A549 (cell line): ENCODE measurements around the gene NPSR1. TPM values are rescaled to one million over a fixed set of nuclear protein-coding genes. Genes with fewer than 3 reads are reported as not detected.
A peak's percentile ranks its signal among the peaks of the same experiment; 100 is the strongest.
"Not testable (repeated sequence)": the region's sequence is repeated elsewhere in the genome, so short reads cannot be mapped to it uniquely, and the experiment has no call there.

Experiments
- ATAC-seq, 2 experiments: fragments of 200-7000 bp in 1 of 2; fragments of >200 bp in 1 of 2; cut with Nextera tagmentation in 1 of 2; cut with Tn5 transposase in 1 of 2; 3 replicates each; pipeline versions ENCODE4 v1.8.0 to v1.9.1; 2018 to 2020; ENCODE audit warnings: mild to moderate bottlenecking in 1 of 2, moderate library complexity in 1 of 2
- CTCF ChIA-PET: fragments of 300-600 bp; sonication (Branson Sonifier 250); formaldehyde crosslinking; extraction: SDS; loops from one replicate; lab custom pipeline; 2021; ENCODE audit warnings: antibody characterized with exemption, inconsistent platforms; lab: Yijun Ruan, JAX
- POLR2A ChIA-PET: fragments of 350-600 bp; formaldehyde crosslinking; extraction: SDS; loops from one replicate; lab custom pipeline; 2021; ENCODE audit warnings: antibody characterized with exemption, inconsistent platforms; lab: Yijun Ruan, JAX
- DNase-seq, 2 experiments: peaks; one replicate each; pipeline versions ENCODE4 v3.0.0 to v3.0.0-alpha.2; 2011 to 2016; ENCODE audit warnings: low read depth in 1 of 2, low spot score in 1 of 2
- FAIRE-seq: peaks from 2 replicates; lab custom pipeline; 2011; peaks lifted over from hg19 to GRCh38; lab: Jason Lieb, UNC
- H3K27ac ChIP-seq, 2 experiments: fragments of >200 bp; sonication (Bioruptor Twin); formaldehyde crosslinking; 3 replicates each; pipeline ENCODE4 v1.5.1; 2016 to 2017
- H3K4me1 ChIP-seq: fragments of >200 bp; sonication (Bioruptor Twin); formaldehyde crosslinking; 3 replicates; pipeline ENCODE4 v1.6.1; 2016
- H3K4me2 ChIP-seq: fragments of >200 bp; sonication (Bioruptor Twin); formaldehyde crosslinking; 3 replicates; pipeline ENCODE4 v1.6.1; 2016
- H3K4me3 ChIP-seq: fragments of >200 bp; sonication (Bioruptor Twin); formaldehyde crosslinking; 3 replicates; pipeline ENCODE4 v1.5.1; 2016
- H3K9me3 ChIP-seq: fragments of >200 bp; sonication (Bioruptor Twin); formaldehyde crosslinking; 3 replicates; pipeline ENCODE4 v1.6.1; 2016
- CBX8 ChIP-seq: fragments of 200-600 bp; sonication (generic); IDR thresholded peaks from 2 replicates; pipeline ENCODE4 v1.6.1; 2016
- ESRRA ChIP-seq: fragments of 150-350 bp; IDR thresholded peaks from 2 replicates; pipeline ENCODE4 v1.6.1; 2014; ENCODE audit warnings: mild to moderate bottlenecking, low read length, borderline replicate concordance
- FOSB ChIP-seq: fragments of 250-450 bp; sonication (Bioruptor Pico); IDR thresholded peaks from 2 replicates; pipeline ENCODE4 v1.5.0; 2020; ENCODE audit warnings: mild to moderate bottlenecking, moderate library complexity
- HDAC2 ChIP-seq: fragments of 200-600 bp; sonication (generic); IDR thresholded peaks from 2 replicates; pipeline ENCODE4 v1.6.1; 2016
- HEYL ChIP-seq: fragments of 250-450 bp; sonication (Bioruptor Pico); IDR thresholded peaks from 2 replicates; pipeline ENCODE4 v1.8.0; 2021; ENCODE audit warnings: mild to moderate bottlenecking, moderate library complexity
- HOXA7 ChIP-seq: fragments of 250-450 bp; sonication (Bioruptor Pico); IDR thresholded peaks from 2 replicates; pipeline ENCODE4 v1.5.0; 2020; ENCODE audit warnings: mild to moderate bottlenecking, moderate library complexity
- KDM1A ChIP-seq: fragments of 200-600 bp; sonication (generic); IDR thresholded peaks from 2 replicates; pipeline ENCODE4 v1.6.1; 2016; ENCODE audit warnings: low read depth, mild to moderate bottlenecking
- MAFK ChIP-seq: fragments of 450-650 bp; IDR thresholded peaks from 2 replicates; pipeline ENCODE4 v1.6.1; 2014; ENCODE audit not compliant: partially characterized antibody
- NR3C1 ChIP-seq: fragments of >200 bp; sonication (Bioruptor Twin); formaldehyde crosslinking; IDR thresholded peaks from 3 replicates; pipeline ENCODE4 v1.6.1; 2017
- POLR2AphosphoS2 ChIP-seq: conservative IDR thresholded peaks from 2 replicates; pipeline ENCODE4 v1.6.1; 2012; ENCODE audit warnings: low read length, improper control_type of control experiment, inconsistent platforms
- RARB ChIP-seq: fragments of 250-450 bp; sonication (Bioruptor Pico); IDR thresholded peaks from 2 replicates; pipeline ENCODE4 v1.8.0; 2021; ENCODE audit warnings: mild to moderate bottlenecking, moderate library complexity
- RFX5 ChIP-seq: fragments of 450-650 bp; IDR thresholded peaks from 2 replicates; pipeline ENCODE4 v1.7.1; 2014; ENCODE audit warnings: antibody characterized with exemption, mild to moderate bottlenecking, moderate library complexity
- SMC3 ChIP-seq: fragments of >200 bp; sonication (Bioruptor Twin); formaldehyde crosslinking; IDR thresholded peaks from 3 replicates; pipeline ENCODE4 v1.6.1; 2018; ENCODE audit warnings: inconsistent platforms
- TP53 ChIP-seq: fragments of 250-450 bp; sonication (Bioruptor Pico); IDR thresholded peaks from 2 replicates; pipeline ENCODE4 v1.5.0; 2021; ENCODE audit warnings: mild to moderate bottlenecking, moderate library complexity
- ZC3H11A ChIP-seq: fragments of 450-650 bp; IDR thresholded peaks from 2 replicates; pipeline ENCODE4 v1.6.1; 2014; ENCODE audit warnings: antibody characterized with exemption, mild to moderate bottlenecking
- ZFP36 ChIP-seq: fragments of 450-650 bp; IDR thresholded peaks from 2 replicates; pipeline ENCODE4 v1.6.1; 2014; ENCODE audit warnings: borderline replicate concordance; ENCODE audit not compliant: partially characterized antibody
- ZSCAN20 ChIP-seq: fragments of 250-450 bp; sonication (Bioruptor Pico); IDR thresholded peaks from 2 replicates; pipeline ENCODE4 v1.8.0; 2022; ENCODE audit warnings: mild to moderate bottlenecking, moderate library complexity
- WGBS: methylation state at CpG from one replicate; pipeline ENCODE4 v1.1.6; 2017; ENCODE audit errors: missing lambda C conversion rate; 5-methylcytosine and 5-hydroxymethylcytosine counted together
- polyA plus RNA-seq, 4 experiments: library from polyadenylated mRNA; depleted of rRNA in 3 of 4; stranded (reverse); fragments of >200 nt; fragmentation: RNase III in 1 of 4; extraction: RNeasy Plus Mini Kit Qiagen cat#74134 plus additional on column Dnase treatment in 1 of 4; gene quantifications; 2 replicates in 3 of 4; 3 replicates in 1 of 4; pipeline ENCODE4 v1.2.3, GENCODE V29; 2011 to 2017
- TF ChIP-seq, protein P1 (sequence below): fragments of 200-600 bp; sonication (generic); IDR thresholded peaks from 2 replicates; pipeline ENCODE4 v1.6.1; 2016; ENCODE audit warnings: antibody characterized with exemption, mild to moderate bottlenecking, moderate library complexity
- TF ChIP-seq, protein P2 (sequence below): IDR thresholded peaks from 2 replicates; pipeline ENCODE4 v1.6.1; 2012
- TF ChIP-seq, protein P3 (sequence below): fragments of >200 bp; sonication (Bioruptor Twin); formaldehyde crosslinking; IDR thresholded peaks from 2 replicates; pipeline ENCODE4 v1.6.1; 2016

The NPSR1 gene
- polyA plus RNA-seq, 2 of the 4 experiments (the other 2 are of a cell fraction), result not detected

DNA sequence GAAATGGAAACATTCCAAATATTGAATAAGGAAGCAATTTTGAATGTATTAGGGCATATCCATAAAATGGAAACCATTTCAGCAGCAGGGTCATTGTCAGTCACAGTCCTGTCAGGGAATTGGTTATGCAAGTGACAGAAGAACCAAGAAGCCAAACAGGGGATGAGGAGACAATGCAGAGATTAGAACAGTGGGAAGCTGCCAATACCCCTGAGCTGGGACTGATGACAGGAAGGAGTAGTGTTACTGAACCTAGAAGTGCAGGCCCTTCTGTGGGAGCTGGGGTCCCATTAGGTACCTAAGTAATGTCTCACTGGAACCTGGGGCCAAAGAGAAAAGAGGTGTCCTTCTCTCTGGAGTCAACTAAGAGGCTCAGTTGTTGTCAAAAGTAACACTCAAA, 37.6 kb upstream of the NPSR1 start:
- H3K4me2 ChIP-seq, result no peak overlapping the region
- H3K4me1 ChIP-seq, result no peaks in the 10 kb centered on the region
- H3K27ac ChIP-seq, result no peak overlapping the region
- no peak for DNase-seq
- ATAC-seq, result no peak
- TF ChIP-seq ZC3H11A (no peak), CBX8 (no peak), TP53 (CRISPR knock-in tag) (no peak), ZSCAN20 (no peak)
- CTCF ChIA-PET, result interaction anchor here (1.2 kb wide), 1 partner anchor 14 kb away, joined by 3 read pairs; no protein-coding TSS in a partner anchor
- no peaks in the 10 kb centered on the region for H3K9me3 ChIP-seq
- FAIRE-seq, result no peak
- POLR2A ChIA-PET, result no interaction called here
- H3K4me3 ChIP-seq, result no peak overlapping the region

DNA sequence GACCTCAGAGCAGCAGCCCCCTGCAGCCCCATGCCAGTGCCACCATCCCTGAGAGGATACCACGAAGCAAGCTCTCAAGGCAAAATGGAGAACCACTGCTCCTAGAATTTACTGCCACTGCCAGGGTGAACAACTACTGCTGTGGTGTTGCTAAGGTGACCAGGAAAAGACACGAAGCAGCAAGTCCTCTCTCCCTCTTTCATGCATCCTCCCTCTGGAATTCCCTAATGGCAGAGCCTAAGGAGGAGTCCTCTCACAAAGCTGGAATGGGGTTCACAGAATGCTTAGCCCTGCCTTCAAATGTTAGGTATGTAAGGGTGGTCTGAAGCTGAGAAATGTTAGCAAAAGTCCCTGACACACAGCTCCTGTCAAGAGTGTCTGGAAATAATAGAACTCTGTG, 35.8 kb upstream of the NPSR1 start:
- WGBS, result 19% methylated on average over 2 of the region's 2 CpGs
- ATAC-seq, result no peak
- H3K4me2 ChIP-seq, result no peak overlapping the region
- CTCF ChIA-PET, result no interaction called here
- DNase-seq, result no peak
- TF ChIP-seq, protein P1, sequence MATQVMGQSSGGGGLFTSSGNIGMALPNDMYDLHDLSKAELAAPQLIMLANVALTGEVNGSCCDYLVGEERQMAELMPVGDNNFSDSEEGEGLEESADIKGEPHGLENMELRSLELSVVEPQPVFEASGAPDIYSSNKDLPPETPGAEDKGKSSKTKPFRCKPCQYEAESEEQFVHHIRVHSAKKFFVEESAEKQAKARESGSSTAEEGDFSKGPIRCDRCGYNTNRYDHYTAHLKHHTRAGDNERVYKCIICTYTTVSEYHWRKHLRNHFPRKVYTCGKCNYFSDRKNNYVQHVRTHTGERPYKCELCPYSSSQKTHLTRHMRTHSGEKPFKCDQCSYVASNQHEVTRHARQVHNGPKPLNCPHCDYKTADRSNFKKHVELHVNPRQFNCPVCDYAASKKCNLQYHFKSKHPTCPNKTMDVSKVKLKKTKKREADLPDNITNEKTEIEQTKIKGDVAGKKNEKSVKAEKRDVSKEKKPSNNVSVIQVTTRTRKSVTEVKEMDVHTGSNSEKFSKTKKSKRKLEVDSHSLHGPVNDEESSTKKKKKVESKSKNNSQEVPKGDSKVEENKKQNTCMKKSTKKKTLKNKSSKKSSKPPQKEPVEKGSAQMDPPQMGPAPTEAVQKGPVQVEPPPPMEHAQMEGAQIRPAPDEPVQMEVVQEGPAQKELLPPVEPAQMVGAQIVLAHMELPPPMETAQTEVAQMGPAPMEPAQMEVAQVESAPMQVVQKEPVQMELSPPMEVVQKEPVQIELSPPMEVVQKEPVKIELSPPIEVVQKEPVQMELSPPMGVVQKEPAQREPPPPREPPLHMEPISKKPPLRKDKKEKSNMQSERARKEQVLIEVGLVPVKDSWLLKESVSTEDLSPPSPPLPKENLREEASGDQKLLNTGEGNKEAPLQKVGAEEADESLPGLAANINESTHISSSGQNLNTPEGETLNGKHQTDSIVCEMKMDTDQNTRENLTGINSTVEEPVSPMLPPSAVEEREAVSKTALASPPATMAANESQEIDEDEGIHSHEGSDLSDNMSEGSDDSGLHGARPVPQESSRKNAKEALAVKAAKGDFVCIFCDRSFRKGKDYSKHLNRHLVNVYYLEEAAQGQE, result no peak
- TF ChIP-seq, protein P2, sequence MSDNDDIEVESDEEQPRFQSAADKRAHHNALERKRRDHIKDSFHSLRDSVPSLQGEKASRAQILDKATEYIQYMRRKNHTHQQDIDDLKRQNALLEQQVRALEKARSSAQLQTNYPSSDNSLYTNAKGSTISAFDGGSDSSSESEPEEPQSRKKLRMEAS, result no peak
- TF ChIP-seq FOSB (CRISPR knock-in tag), result no peak
- no peak for TF ChIP-seq NR3C1
- TF ChIP-seq HEYL, result no peak
- TF ChIP-seq SMC3, result no peak
- TF ChIP-seq, all 56 proteins: peak for 0
- POLR2A ChIA-PET, result no interaction called here
- no peak overlapping the region for H3K27ac ChIP-seq
- FAIRE-seq, result no peak
- H3K9me3 ChIP-seq, result no peaks in the 10 kb centered on the region
- no peaks in the 10 kb centered on the region for H3K4me1 ChIP-seq
- H3K4me3 ChIP-seq, result no peak overlapping the region

DNA sequence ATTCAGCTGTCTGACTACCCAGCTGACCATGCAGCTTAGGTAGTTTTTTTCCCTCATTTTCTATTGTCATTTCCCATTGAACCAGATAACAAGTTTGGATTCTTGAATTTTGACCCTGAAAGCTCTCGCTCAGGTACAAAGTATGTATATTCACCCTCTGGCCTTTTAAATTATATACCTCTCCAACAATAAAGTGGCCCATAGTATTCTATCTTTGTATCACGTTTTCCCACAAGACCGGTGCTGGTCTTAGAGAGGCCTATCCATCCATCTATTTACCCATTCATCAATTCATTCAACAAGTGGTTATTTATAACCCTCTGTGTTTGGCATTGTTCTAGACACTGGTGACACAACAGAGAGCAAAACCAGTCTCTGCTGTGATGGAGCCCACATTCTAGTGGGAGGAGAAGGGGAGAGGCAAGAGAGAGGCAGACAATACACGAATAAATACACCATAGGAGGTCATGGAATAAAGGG, 35.2 kb upstream of the NPSR1 start:
- Histone ChIP-seq H3K27ac (no peak overlapping the region), H3K4me1 (no peaks in the 10 kb centered on the region), H3K9me3 (no peaks in the 10 kb centered on the region), H3K4me3 (no peak overlapping the region), H3K4me2 (no peak overlapping the region)
- ChIA-PET CTCF (no interaction called here), POLR2A (no interaction called here)
- FAIRE-seq (no peak), ATAC-seq (no peak)
- TF ChIP-seq SMC3 (no peak), ZFP36 (no peak), KDM1A (no peak), RFX5 (no peak), ZC3H11A (no peak), HOXA7 (CRISPR knock-in tag) (no peak), POLR2AphosphoS2 (no peak), MAFK (no peak), HEYL (no peak), ESRRA (no peak), RARB (CRISPR knock-in tag) (no peak), CBX8 (no peak), HDAC2 (no peak)
- TF ChIP-seq, protein P1, result no peak
- TF ChIP-seq, protein P2, result no peak
- TF ChIP-seq, protein P3, sequence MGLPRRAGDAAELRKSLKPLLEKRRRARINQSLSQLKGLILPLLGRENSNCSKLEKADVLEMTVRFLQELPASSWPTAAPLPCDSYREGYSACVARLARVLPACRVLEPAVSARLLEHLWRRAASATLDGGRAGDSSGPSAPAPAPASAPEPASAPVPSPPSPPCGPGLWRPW, result no peak
- TF ChIP-seq, all 56 proteins: peak for 0
- WGBS, result 46% methylated on average over 4 of the region's 4 CpGs
- no peak for DNase-seq

DNA sequence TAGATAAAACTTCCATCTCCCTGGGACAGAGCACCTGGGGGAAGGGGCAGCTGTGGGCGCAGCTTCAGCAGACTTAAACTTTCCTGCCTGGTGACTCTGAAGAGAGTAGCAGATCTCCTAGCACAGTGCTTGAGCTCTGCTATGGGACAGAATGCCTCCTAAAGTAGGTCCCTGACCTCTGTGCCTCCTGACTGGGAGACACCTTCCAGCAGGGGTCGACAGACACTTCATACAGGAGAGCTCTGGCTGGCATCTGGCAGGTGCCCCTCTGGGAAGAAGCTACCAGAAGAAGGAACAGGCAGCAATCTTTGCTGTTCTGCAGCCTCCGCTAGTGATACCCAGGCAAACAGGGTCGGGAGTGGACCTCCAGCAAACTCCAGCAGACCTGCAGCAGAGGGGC, 29.4 kb upstream of the NPSR1 start:
- H3K9me3 ChIP-seq, FAIRE-seq, CTCF ChIA-PET, H3K27ac ChIP-seq, H3K4me2 ChIP-seq, POLR2A ChIA-PET, H3K4me1 ChIP-seq, ATAC-seq, H3K4me3 ChIP-seq: not testable (repeated sequence)
- WGBS, result 38% methylated on average over 4 of the region's 4 CpGs
- peak in 1 of 2 experiments; percentile 5 for DNase-seq
